Measurements from ENCODE around the gene SH3GL1. TPM values are rescaled to one million over a fixed set of nuclear protein-coding genes. Genes with fewer than 3 reads are reported as not detected.

The SH3GL1 gene
- total and polyA plus RNA-seq, 9 of the 15 experiments (the other 6 are each of a cell fraction or from before 2014, with no cell fraction given): 1.7 to 75.3 (median 25.7) TPM

- TF ChIP-seq RUNX1 (IDR thresholded peaks at IDR 0.05; ENCODE audit: low read depth): no peak
- TF ChIP-seq MTF1 (CRISPR knock-in tag; IDR thresholded peaks at IDR 0.05; ENCODE audit: borderline replicate concordance): no peak
- no peak for TF ChIP-seq CHD7 (IDR thresholded peaks at IDR 0.05; ENCODE audit: low read depth, low read length)
- no peak for TF ChIP-seq ZNF354B (CRISPR knock-in tag; IDR thresholded peaks at IDR 0.05)
- TF ChIP-seq DACH1 (IDR thresholded peaks at IDR 0.05; ENCODE audit: partially characterized antibody): no peak
These were observed 2.0 kb upstream of the SH3GL1 start, which contains the start of gene CHAF1A (continued) for GRCh38 chr19:4402171-4403004.

Data from K562 (cell line).